Ovary (tissue), 9 donors: ENCODE measurements around the gene LCN1. TPM values are rescaled to one million over a fixed set of nuclear protein-coding genes. Genes with fewer than 3 reads are reported as not detected.
A peak's percentile ranks its signal among the peaks of the same experiment; 100 is the strongest.
"Not testable (repeated sequence)": the region's sequence is repeated elsewhere in the genome, so short reads cannot be mapped to it uniquely, and the experiment has no call there.

ENCODE experiments used
- DNase-seq, 5 donors: peaks; one replicate each; pipeline ENCODE4 v3.0.0-alpha.2; 2019 to 2020
- H3K27ac ChIP-seq, 2 donors: fragments of 200-600 bp; one replicate each; pipeline versions ENCODE4 v1.5.1 to v1.8.0; 2019 to 2022
- H3K27me3 ChIP-seq: fragments of 200-600 bp; one replicate; pipeline ENCODE4 v1.8.0; 2022
- H3K36me3 ChIP-seq: fragments of 200-600 bp; sonication (generic); one replicate; pipeline ENCODE4 v1.5.1; 2019
- H3K4me1 ChIP-seq: one replicate; pipeline ENCODE4 v1.8.1; 2013; ENCODE audit warnings: mild to moderate bottlenecking, moderate library complexity; ENCODE audit not compliant: insufficient read depth
- H3K4me3 ChIP-seq: fragments of 200-600 bp; sonication (generic); one replicate; pipeline ENCODE4 v1.5.1; 2017
- H3K9me3 ChIP-seq, 2 donors: fragments of 200-600 bp in 1 of 2; sonication (generic) in 1 of 2; one replicate each; pipeline versions ENCODE4 v1.5.1 to v1.8.1; 2013 to 2019; ENCODE audit warnings: mild to moderate bottlenecking in 1 of 2, moderate library complexity in 1 of 2
- CTCF ChIP-seq, 3 donors: fragments of 450-650 bp in 2 of 3; fragments of 200-600 bp in 1 of 3; IDR thresholded peaks; one replicate each; pipeline versions ENCODE4 v1.5.1 to v1.8.0; 2016 to 2022; ENCODE audit warnings: antibody characterized with exemption in 3 of 3, mild to moderate bottlenecking in 1 of 3
- EP300 ChIP-seq: sonication (generic); formaldehyde crosslinking; IDR thresholded peaks from one replicate; pipeline ENCODE4 v1.6.1; 2017; ENCODE audit warnings: antibody characterized with exemption
- POLR2A ChIP-seq: fragments of 450-650 bp; IDR thresholded peaks from one replicate; pipeline ENCODE4 v1.6.1; 2017; ENCODE audit warnings: antibody characterized with exemption, mild to moderate bottlenecking, moderate library complexity
- WGBS, 3 donors: extraction: QIAGEN DNeasy Blood & Tissue Kit in 1 of 3; methylation state at CpG; one replicate each; pipeline versions ENCODE4 v1.1.5 to v1.1.7; 2013 to 2017; 5-methylcytosine and 5-hydroxymethylcytosine counted together
- intact Hi-C, 4 donors: fragments of 100-400 bp; cut with DNase I; formaldehyde crosslinking; loops; one replicate each; pipeline versions ENCODE4 v1.11.0 to v1.15.1; 2022 to 2023
- polyA plus RNA-seq, 2 donors: library from polyadenylated mRNA; stranded (reverse); fragments of 200-250 nt in 1 of 2; fragments of 350-450 nt in 1 of 2; fragmentation: Illumina TruSeq in 1 of 2; extraction: RNeasy Lipid Tissue Mini Kit (QIAGEN cat#74804) in 1 of 2; gene quantifications; one replicate each; pipeline ENCODE4 v1.2.3, GENCODE V29; 2013 to 2014
- total RNA-seq, 7 donors: library from RNA; depleted of rRNA in 2 of 7; stranded (reverse); fragments of >200 nt in 2 of 7; fragmentation: NEBNext Ultra II Directional in 3 of 7; extraction: Animal tissue kit (Norgen Biotek cat#: 25700) in 3 of 7; gene quantifications; one replicate each; pipeline versions ENCODE4 v1.1.0 to v1.2.4, GENCODE V29; 2016 to 2023
- donor health status: DM: no; HTN: no; CAD: no; lungs with moderate emphysema.
- donor health status: DM: no; HTN: no; CAD: no.
- donor health status: Bipolar disorder and iron deficiency.
- donor health status: DM: yes; HTN: yes; CAD: no.
- donor health status: DM: no; HTN: no; CAD: no.
- donor health status: DM: yes; HTN: yes; CAD: no.

The LCN1 gene
- total and polyA plus RNA-seq, 9 donors = 2.3 to 5.3 TPM; not detected in 7

- no peak for DNase-seq
- Histone ChIP-seq H3K27ac (no peak overlapping the region), H3K27me3 (no peaks in the 10 kb centered on the region), H3K4me1 (no peaks in the 10 kb centered on the region), H3K9me3 (no peaks in the 10 kb centered on the region), H3K36me3 (no peaks in the 10 kb centered on the region), H3K4me3 (no peak overlapping the region)
- no peak for TF ChIP-seq CTCF (IDR thresholded peaks at IDR 0.05)
- TF ChIP-seq POLR2A = no peak
- TF ChIP-seq EP300 = no peak
- intact Hi-C loops = loop anchor here in 1 of 4 donors (10.0 kb wide), 1 partner anchor 1049 kb away; no protein-coding TSS in a partner anchor
- WGBS, 3 donors = 72 to 85% (median 81%) methylated on average over 8 of the region's 8 CpGs
These were observed 15.0 kb downstream of the LCN1 start for GRCh38 chr9:135536216-135536615.

GRCh38 chr9:135543262-135543894 is 22.1 kb downstream of the LCN1 start:
- H3K27me3 ChIP-seq, H3K36me3 ChIP-seq, DNase-seq, H3K9me3 ChIP-seq, H3K27ac ChIP-seq, H3K4me1 ChIP-seq, H3K4me3 ChIP-seq, intact Hi-C loops: not testable (repeated sequence)
- 1 to 19% (median 2%) methylated on average over 8 of the region's 8 CpGs for WGBS, 3 donors

GRCh38 chr9:135544981-135545635 is 23.9 kb downstream of the LCN1 start:
- H3K27me3 ChIP-seq = no peaks in the 10 kb centered on the region
- intact Hi-C loops = no loop called here
- 73 to 83% (median 75%) methylated on average over 18 of the region's 18 CpGs for WGBS, 3 donors
- no peak for TF ChIP-seq EP300
- H3K36me3 ChIP-seq = no peaks in the 10 kb centered on the region
- no peak overlapping the region for H3K27ac ChIP-seq
- H3K4me3 ChIP-seq = no peak overlapping the region
- H3K4me1 ChIP-seq = no peaks in the 10 kb centered on the region
- H3K9me3 ChIP-seq = no peaks in the 10 kb centered on the region
- peak in 1 of 5 donors; percentile 2 for DNase-seq

GRCh38 chr9:135545646-135546176 is 24.5 kb downstream of the LCN1 start, which contains the start of gene OBP2A:
Gene OBP2A (plus strand): TSS chr9:135546126. CDS start chr9:135546181, 55 bp downstream.
- H3K36me3 ChIP-seq, H3K4me1 ChIP-seq, intact Hi-C loops, H3K9me3 ChIP-seq, H3K4me3 ChIP-seq, H3K27ac ChIP-seq, H3K27me3 ChIP-seq: not testable (repeated sequence)
- DNase-seq = peak in 1 of 5 donors; percentile 3
- WGBS, 3 donors = 55 to 62% (median 61%) methylated on average over 13 to 14 of the region's 19 CpGs

- H3K27ac ChIP-seq, H3K9me3 ChIP-seq, H3K27me3 ChIP-seq, H3K4me1 ChIP-seq, DNase-seq, H3K36me3 ChIP-seq, intact Hi-C loops, H3K4me3 ChIP-seq: not testable (repeated sequence)
- WGBS, 3 donors = 80 to 88% (median 87%) methylated on average over 8 to 21 of the region's 21 CpGs
These were observed 25.8 kb downstream of the LCN1 start for GRCh38 chr9:135546792-135547617.
